HG03460 (cell line): Measurements from ENCODE around the gene CSNK1G2.

ENCODE experiments used
- ATAC-seq: cut with Tn5 transposase; IDR thresholded peaks from one replicate; pipeline ENCODE4 v1.9.1; 2021; ENCODE audit not compliant: unreplicated experiment

CSNK1G2 gene

DNA sequence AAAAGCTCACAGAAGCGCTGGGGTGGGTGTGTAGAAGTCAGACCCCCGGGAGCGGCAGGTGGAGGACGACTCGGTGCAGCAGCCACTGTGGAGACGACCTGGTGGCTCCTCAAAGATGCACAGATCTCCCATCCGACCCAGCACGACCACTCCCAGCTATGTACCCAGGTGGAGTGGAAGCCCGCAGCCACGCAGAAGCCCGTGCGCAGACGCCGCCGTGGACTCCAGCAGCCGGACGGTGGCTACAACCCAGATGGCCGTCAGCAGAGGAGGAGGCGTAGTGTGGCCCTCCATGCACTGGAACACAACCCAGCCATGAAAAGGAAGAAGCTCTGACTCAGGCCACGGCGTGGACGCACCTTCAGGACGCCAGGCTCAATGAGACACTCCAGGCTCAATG lies 21.7 kb downstream of the CSNK1G2 start:
- no peak for ATAC-seq

DNA sequence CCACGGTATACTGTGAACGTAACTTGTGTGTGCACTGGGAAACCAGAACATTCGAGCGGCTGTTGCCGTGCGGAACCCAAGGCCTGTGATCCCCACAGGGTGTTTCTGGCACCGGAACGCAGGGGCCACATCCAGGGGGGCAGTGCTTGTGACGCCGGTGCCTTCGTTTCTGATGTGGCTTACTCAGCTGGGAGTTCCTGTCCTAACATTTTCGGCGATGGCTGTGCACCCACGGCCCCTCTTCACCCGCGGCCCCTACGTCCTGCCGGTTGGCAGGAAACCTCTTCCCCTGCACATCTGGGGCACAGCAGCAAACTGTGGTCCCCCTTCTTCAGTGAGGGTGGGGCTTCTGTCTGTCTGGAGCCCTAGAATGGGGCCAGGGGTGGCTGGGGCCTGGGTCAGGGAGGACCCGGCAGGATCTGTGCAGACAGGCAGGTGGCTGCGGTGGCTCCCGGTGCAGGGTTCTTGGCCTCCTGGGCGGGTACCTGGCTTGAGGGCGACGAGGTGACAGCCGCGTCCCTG lies 26.2 kb downstream of the CSNK1G2 start:
- no peak for ATAC-seq

DNA sequence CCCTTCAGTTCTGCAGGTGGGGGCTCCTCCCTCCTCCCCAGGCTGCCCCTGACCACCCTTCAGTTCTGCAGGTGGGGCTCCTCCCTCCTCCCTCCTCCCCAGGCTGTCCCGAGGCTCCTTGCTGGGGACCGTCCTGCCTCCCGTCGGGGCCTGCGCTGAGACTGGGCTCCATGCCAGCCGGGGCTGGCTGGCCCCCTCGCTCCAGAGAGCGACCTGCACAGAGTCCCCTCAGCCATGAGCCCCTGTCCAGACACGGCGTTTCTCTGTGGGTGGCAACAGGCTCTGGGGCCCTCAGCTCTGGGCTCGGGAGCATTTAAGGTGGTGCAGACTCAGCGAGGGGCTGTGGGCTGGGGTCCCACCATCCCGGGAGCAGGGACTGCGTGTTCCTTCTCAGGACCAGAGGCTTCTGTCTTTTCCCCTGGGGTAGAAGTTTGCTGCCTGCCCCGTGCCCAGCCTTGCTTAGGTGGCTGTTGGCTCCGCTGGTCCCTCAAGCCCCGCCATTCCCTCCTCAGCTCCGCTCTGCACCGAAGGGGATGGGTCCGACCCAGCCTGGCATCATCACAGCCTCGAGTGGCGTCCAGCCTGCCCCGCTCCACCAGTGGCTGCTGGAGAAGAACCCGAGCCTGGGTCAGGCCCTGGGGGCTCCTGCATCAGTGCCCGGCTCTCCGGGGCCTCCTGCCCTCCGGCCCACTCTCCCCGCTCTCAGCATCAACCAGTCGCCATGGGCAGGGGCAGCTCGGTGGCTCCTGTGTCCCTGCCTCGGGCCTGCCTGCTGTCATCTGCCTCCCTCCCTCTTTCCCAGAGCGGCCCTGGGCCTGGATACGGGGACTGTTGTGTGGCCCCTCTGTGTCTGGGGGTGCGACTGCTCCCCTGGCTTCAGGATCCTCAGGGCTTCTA lies 27.6 kb downstream of the CSNK1G2 start:
- no peak for ATAC-seq

DNA sequence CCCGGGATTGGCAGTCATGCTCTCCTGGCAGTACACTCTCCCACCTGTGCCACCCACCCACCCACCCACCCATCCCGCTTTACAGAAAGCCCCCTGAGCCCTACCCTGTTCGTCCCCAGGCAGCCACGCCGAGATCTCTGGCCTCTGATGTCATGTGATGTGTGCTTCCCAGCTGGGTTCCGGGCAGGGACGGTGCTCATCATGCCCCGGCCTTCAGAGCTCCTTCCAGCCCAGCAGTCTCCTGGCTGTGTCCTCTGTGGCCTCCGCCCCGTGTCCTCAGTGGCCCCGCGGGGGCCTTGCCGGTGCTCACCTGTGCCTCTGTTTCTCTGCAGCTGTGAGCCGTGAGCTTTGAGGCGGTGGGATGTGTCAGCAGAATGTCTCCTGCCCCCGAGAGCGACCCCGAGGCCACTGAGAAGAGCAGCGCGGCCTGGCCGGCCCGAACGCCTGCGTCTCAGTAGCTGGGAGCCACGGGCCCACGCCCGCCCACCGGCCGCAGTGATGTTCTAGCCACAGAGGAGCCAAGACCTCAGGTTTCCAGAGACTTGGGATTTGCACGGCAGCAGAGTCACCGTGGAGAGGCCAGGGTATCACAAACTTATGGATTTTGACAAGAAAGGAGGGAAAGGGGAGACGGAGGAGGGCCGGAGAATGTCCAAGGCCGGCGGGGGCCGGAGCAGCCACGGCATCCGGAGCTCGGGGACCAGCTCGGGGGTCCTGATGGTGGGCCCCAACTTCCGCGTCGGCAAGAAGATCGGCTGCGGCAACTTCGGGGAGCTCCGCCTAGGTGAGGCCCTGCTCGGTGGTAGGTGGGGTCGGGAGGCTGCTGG lies 28.4 kb downstream of the CSNK1G2 start:
- no peak for ATAC-seq

DNA sequence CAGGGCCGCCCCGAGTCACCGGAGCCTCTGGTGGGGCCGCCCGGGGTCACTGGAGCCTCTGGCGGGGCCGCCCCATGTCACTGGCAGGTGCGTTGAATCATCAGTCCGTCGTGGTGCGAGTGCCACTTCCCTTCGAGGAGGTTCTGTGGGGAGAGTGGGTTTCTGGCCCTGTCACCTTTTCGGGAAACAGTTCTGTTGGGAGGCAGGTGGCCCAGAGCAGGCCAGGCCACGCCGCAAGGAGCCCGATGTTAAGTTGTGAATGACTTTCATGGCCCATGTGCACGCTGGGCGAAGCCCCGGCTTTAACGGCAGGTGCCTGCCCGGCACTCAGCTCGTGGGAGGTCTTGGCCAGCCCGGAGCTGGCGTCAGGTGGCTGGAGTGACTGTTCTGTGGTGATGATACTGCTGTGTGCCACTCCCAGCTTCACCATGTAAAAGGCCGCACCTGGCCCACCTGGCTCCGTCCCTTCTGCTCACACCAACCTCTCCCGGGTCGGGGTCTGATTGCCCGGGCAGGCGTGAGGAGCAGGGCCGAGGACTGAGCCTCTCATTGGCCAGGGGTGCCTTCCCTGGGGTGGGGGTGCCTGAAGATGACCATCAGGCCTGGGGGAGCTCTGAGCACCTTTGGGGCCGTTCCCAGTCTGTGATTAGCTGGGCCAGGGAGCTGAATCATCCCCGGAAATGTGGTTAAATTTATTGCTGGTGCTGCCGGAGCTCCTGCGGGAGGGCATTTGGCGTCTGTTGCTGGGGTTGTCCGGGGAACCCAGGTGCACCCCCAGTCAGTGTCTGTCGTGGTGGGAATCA lies 29.2 kb downstream of the CSNK1G2 start:
- no peak for ATAC-seq

DNA sequence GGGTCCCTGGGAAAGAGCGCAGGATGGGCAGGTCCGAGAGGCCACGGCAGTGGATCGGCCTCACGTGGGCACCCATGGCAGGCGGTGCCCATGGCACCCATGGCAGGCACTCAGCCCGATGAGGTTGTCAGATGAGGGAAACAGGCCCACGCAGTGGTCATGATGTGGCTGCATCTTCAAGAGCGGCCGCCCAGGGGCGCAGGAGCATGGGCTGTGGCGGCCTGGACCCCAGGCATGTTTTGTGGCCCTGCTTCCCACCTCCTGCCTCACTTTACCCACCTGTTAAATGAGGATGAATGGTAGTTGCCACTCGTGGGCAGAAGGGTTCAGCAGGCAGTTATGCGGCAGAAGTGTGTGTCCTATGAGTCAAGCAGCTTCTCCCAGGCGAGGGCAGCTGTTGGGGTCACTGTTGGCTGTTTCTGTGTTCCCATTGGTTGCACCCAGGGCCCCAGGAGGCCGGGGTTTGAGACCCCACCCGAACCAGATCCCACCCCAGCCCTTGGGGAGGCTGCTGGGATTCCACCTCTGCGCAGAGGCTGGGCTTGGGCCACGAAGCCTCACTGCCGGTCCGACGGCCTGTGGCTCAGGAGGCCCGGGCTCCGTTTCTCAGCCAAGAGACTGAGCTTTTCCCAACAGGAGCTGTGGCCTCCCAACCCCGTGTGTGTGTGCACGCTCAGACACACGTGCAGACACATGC lies 30.0 kb downstream of the CSNK1G2 start:
- ATAC-seq = no peak

DNA sequence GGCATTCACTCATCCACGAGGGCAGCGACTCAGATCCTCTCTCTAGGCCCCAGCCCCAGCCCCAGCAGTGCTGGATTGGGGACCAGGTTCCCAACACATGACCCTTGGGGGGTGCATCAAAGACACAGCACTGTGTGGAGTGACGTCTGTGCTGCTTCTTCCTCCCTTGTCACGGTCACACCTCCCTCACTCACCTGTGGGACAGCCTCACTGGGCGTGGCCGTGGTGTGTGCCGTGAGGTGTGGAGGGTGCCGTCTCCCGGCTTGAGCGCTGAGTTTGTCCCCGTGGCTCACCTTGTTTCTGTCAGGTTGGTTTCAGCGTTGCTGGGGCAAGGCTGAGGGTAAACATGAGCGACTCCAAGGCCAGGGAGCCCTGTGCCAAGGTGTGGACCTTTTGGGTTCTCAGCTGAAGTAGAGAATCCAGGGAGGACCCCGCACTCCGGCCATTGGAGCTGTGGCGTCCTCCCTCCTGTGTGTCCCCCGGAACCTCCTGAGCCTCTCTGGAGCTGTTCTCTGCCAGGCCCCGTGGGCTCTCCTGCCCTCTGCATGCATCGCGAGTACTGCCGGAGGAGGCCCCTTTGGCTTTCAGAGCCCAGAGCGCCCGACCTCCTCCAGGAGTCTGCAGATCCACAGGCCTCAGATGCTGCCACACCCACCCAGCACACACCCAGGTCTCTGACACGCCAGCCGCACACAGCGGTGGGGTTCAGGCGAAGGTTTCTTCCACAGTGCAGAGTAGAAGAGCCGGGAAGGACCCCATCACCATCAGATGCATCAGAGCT lies 33.6 kb downstream of the CSNK1G2 start:
- ATAC-seq = no peak

DNA sequence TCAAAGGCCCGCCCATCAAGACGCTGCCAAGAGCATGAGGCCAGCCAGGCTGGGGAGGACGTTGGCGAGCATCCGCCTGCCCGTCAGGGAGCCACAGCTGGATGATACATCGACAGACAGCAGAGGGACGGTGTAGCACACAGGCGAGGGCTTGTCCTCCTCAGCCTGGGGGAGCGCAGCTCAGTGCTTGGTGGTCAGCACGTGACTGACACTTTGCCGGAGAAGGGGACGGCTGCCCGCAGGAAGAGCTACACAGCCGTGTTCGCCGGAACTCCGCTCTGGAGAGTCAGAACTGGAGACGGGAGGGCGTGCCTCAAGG lies 34.1 kb downstream of the CSNK1G2 start:
- no peak for ATAC-seq

DNA sequence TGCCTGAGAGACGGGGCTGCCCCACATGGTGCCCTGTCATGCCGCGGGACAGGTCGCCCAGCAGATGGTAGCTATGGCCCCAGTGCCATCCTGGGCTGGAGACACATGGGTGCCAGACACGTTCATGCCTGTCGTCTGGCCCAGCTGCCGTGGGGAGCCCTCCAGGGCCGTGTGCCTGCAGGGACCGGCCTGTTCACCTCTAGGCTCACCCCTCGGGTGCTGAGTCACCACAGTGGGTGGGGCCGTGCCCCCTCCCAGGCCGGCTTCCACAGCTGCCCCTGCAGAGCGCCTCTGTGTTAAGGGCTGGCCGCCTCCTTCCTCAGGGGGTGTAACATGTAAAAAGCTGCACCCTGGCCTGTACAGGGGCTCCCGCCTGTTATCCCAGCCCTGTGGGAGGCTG lies 36.1 kb downstream of the CSNK1G2 start:
- ATAC-seq = no peak

DNA sequence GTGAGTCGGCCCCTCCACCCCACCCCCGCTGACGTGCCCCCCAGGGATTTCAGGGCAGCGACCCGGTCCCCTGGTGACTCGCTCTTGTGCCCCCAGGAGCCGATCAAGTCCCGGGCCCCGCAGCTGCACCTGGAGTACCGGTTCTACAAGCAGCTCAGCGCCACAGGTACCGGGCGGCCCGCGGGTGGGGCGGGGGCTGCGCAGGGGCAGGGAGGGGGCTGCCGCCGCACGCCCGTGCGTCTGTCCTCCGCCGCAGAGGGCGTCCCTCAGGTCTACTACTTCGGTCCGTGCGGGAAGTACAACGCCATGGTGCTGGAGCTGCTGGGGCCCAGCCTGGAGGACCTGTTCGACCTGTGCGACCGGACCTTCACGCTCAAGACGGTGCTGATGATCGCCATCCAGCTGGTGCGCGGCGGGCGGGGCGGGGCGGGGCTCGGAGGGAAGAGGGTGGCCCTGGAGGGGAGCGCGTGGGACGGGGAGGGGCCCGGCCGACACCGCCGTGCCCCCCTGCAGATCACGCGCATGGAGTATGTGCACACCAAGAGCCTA lies 37.4 kb downstream of the CSNK1G2 start:
- ATAC-seq = no peak

DNA sequence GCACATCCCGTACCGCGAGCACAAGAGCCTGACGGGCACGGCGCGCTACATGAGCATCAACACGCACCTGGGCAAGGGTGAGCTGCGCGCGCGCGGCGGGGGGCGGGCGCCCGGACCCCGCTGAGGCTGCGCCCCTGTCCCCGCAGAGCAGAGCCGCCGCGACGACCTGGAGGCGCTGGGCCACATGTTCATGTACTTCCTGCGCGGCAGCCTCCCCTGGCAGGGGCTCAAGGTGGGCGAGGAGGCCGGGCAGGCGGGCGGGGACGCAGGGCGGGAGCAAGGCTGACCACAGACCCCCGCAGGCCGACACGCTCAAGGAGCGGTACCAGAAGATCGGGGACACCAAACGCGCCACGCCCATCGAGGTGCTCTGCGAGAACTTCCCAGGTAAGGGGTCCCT lies 38.0 kb downstream of the CSNK1G2 start:
- no peak for ATAC-seq

DNA sequence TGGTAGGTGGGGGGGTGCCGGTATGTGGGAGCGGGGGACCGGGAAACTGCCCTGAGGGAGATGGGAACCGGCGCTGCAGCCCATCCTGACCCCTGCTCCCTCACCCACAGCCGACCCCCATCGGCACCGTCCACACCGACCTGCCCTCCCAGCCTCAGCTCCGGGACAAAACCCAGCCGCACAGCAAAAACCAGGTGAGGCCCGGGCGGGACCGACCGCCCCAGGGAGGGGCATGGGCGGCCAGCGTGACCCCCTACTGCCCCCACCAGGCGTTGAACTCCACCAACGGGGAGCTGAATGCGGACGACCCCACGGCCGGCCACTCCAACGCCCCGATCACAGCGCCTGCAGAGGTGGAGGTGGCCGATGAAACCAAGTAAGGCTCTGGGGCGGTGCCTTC lies 38.7 kb downstream of the CSNK1G2 start:
- no peak for ATAC-seq

DNA sequence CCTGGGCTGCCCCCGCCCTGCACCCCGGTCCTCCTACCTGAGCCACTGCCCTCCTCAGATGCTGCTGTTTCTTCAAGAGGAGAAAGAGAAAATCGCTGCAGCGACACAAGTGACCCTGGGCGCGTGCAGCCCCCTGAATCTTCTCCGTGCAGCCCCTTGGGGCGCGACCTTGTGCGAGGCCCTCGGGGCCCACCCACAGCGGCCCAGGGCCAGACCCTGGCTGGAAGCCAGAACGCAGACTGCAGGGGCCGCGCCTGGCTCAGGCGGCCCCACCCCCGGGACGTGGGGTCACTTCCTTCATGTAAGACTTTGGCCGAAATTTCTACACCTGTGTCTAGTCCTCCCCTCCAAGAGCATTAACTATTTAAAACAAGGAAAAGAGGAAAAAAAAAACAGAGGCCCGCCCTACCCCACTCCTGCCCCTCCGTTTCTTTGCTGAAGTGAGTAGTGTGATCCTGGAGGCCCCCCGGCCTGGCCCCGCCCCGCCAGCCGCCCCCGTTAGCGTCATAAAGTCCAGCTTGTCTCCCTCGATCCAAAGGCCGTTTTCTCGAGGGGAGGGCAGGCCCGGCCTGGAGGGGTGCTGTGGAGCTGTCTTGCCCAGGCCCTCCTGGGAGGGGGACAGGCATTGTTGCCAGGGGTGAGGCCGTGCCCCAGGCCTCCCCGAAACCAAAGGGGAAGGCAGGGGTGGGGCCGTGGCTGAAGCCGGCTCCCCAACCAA lies 39.3 kb downstream of the CSNK1G2 start:
- ATAC-seq = no peak

DNA sequence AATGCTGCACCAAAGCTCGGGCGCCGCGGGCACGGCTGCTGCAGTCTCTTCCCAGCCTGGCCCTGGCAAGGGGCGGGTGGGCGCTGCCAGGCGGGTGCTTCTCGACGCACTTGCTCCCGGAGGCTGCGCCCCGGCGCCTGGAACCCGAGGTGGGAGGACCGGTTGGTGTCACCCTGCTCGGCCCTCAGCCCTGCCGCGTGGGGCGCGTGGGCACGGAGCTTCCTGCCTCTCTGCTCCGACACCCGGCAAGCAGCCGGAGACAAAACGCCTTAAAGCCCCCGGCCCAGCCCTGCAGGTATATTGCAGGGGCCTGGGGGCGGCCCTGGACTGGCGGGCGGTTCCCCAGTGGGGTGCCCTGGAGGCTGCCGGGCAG lies 39.8 kb downstream of the CSNK1G2 start:
- no peak for ATAC-seq

DNA sequence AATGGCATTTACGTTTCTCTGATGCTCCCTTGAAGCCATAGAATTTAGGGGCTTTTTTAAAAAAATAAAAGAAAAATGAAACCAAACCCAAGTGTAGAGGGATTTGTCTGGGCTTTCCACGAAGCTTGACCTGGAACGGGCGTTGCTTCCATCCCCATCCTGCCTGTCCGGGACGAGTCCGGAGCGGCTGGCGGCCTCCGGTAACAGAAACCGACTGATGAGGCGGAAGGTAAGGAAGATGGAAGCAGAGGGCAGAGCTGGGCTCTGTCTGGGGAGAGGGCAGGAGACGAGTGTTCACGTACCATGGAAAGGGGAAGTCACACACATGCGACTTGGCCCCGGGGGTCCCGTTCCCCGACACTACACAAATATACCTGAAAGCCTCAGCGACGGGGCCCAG lies 40.3 kb downstream of the CSNK1G2 start:
- no peak for ATAC-seq

DNA sequence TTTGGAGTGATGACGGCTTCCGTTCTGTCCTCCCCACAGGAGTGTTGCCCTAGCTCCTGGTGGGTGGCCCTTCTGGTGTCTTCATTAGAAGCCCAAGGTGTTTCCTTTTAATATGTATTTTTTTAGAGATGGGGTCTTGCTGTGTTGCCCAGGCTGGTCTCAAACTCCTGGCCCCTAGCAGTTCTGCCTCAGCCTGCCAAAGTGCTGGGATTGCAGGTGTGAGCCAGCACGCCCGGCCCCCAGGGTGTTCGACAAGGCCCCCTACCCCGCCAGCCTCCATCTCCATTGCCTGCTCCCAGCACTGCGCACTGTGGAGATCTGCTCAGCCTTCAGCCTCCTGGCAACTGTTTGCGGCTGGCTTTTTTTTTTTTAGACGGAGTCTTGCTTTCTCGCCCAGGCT lies 43.4 kb downstream of the CSNK1G2 start:
- no peak for ATAC-seq

DNA sequence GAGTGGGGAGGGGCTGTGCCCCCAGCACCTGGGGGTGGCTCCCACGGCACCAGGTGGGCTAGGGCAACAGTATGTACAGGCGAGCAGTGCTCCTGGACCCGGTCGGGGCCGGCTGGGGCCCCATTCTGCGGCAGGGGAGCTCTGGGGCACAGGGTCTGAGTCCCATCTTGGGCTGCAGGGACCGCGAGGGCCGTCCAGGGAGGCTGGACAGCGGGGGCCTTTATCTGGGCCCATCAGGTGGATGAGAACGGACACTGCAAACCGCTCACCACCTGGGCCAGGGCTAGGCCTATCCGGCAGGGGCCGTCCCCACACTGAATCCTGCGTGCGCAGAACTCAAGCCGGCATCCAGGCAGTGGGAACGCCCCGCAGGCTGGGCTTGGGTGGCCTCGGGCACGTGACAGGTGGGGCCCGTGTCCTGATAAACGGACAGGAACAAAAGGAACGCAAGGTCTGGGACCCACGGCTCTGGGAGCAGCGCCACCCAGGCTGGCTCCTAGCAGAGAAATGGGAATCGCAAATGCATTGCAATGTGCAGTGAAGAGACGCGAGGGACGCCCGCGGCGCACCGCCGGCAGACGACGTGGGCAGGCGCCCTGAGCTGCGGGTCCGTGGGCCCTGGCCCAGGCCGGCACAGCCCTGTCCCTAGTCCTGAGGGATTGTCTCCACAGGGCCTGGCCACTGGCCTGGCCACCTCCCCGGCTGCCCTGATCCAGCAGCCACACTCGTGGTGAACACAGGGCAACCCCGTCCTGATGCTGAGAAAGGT lies 44.8 kb downstream of the CSNK1G2 start:
- no peak for ATAC-seq
